T-helper 1 cell treated with Interleukin-12 subunit alpha and Interleukin-12 subunit beta and Interleukin-4 antibody, amounts not matched to agents 30 μg/mL and 1 μg/mL, for 36 hours (primary cell): ENCODE results near the gene RTEL1.

Experiments
- H3K27ac Mint-ChIP-seq: one replicate; pipeline ENCODE4 v1.8.0; 2021; ENCODE audit warnings: mild to moderate bottlenecking, mixed read lengths
- H3K27me3 Mint-ChIP-seq: one replicate; pipeline ENCODE4 v1.8.0; 2021; ENCODE audit warnings: low read depth, mixed read lengths
- H3K36me3 Mint-ChIP-seq: one replicate; pipeline ENCODE4 v1.8.0; 2021; ENCODE audit warnings: low read depth, mixed read lengths
- H3K4me1 Mint-ChIP-seq: one replicate; pipeline ENCODE4 v1.8.0; 2021; ENCODE audit warnings: low read depth, mixed read lengths
- H3K4me3 Mint-ChIP-seq: one replicate; pipeline ENCODE4 v1.8.0; 2021; ENCODE audit warnings: mild to moderate bottlenecking, moderate library complexity, mixed read lengths
- H3K9me3 Mint-ChIP-seq: one replicate; pipeline ENCODE4 v1.8.0; 2021; ENCODE audit warnings: mixed read lengths

Gene RTEL1

GRCh38 chr20:63690898-63691710 is 33.0 kb downstream of the RTEL1 start:
- Mint-ChIP-seq H3K9me3 (no peaks in the 10 kb centered on the region), H3K36me3 (peaks cover 5% of the 10 kb centered on the region), H3K4me3 (no peak overlapping the region), H3K27me3 (no peaks in the 10 kb centered on the region), H3K27ac (peak overlapping the region; percentile 45), H3K4me1 (peaks cover 4% of the 10 kb centered on the region)

GRCh38 chr20:63691711-63692435 is 33.8 kb downstream of the RTEL1 start:
- no peak overlapping the region for H3K4me3 Mint-ChIP-seq
- H3K36me3 Mint-ChIP-seq, result peaks cover 5% of the 10 kb centered on the region
- H3K27me3 Mint-ChIP-seq, result no peaks in the 10 kb centered on the region
- peak overlapping the region; percentile 45 for H3K27ac Mint-ChIP-seq
- no peaks in the 10 kb centered on the region for H3K9me3 Mint-ChIP-seq
- H3K4me1 Mint-ChIP-seq, result peaks cover 2% of the 10 kb centered on the region

- Mint-ChIP-seq H3K9me3 (no peaks in the 10 kb centered on the region), H3K36me3 (peaks cover 5% of the 10 kb centered on the region), H3K27me3 (no peaks in the 10 kb centered on the region), H3K27ac (peak overlapping the region; percentile 68), H3K4me1 (no peaks in the 10 kb centered on the region), H3K4me3 (no peak overlapping the region)
Observed at GRCh38 chr20:63692436-63693082, 34.4 kb downstream of the RTEL1 start.

- Mint-ChIP-seq H3K4me1 (no peaks in the 10 kb centered on the region), H3K27ac (no peak overlapping the region), H3K9me3 (no peaks in the 10 kb centered on the region), H3K36me3 (peaks cover 5% of the 10 kb centered on the region), H3K27me3 (no peaks in the 10 kb centered on the region), H3K4me3 (no peak overlapping the region)
Observed at GRCh38 chr20:63693083-63693732, 35.1 kb downstream of the RTEL1 start.

GRCh38 chr20:63693733-63694583 is 35.8 kb downstream of the RTEL1 start:
- Mint-ChIP-seq H3K4me3 (peak overlapping the region; percentile 14), H3K36me3 (peaks cover 5% of the 10 kb centered on the region), H3K27ac (peak overlapping the region; percentile 68)

GRCh38 chr20:63694584-63695423 is 36.7 kb downstream of the RTEL1 start:
- H3K9me3 Mint-ChIP-seq, result no peaks in the 10 kb centered on the region
- no peak overlapping the region for H3K4me3 Mint-ChIP-seq
- no peaks in the 10 kb centered on the region for H3K4me1 Mint-ChIP-seq
- peaks cover 5% of the 10 kb centered on the region for H3K36me3 Mint-ChIP-seq
- no peak overlapping the region for H3K27ac Mint-ChIP-seq
- H3K27me3 Mint-ChIP-seq, result no peaks in the 10 kb centered on the region

More at GRCh38 chr20:63693733-63694583, 35.8 kb downstream of the RTEL1 start:
- H3K4me1 Mint-ChIP-seq, result no peaks in the 10 kb centered on the region
- no peaks in the 10 kb centered on the region for H3K27me3 Mint-ChIP-seq
- no peaks in the 10 kb centered on the region for H3K9me3 Mint-ChIP-seq

GRCh38 chr20:63695424-63696305 is 37.6 kb downstream of the RTEL1 start:
- no peak overlapping the region for H3K4me3 Mint-ChIP-seq
- H3K27ac Mint-ChIP-seq, result no peak overlapping the region
- H3K27me3 Mint-ChIP-seq, result no peaks in the 10 kb centered on the region
- H3K4me1 Mint-ChIP-seq, result no peaks in the 10 kb centered on the region
- no peaks in the 10 kb centered on the region for H3K9me3 Mint-ChIP-seq
- H3K36me3 Mint-ChIP-seq, result peaks cover 5% of the 10 kb centered on the region

- Mint-ChIP-seq H3K9me3 (no peaks in the 10 kb centered on the region), H3K27me3 (no peaks in the 10 kb centered on the region), H3K4me1 (no peaks in the 10 kb centered on the region), H3K27ac (no peak overlapping the region), H3K36me3 (peaks cover 5% of the 10 kb centered on the region), H3K4me3 (no peak overlapping the region)
Observed at GRCh38 chr20:63696306-63696627, 38.2 kb downstream of the RTEL1 start.

GRCh38 chr20:63696628-63697356 is 38.7 kb downstream of the RTEL1 start, which contains the start of gene TNFRSF6B:
Gene TNFRSF6B (plus strand): TSS chr20:63696652. CDS start chr20:63696768, 116 bp downstream.
- H3K4me1 Mint-ChIP-seq, result no peaks in the 10 kb centered on the region
- H3K27me3 Mint-ChIP-seq, result no peaks in the 10 kb centered on the region
- no peaks in the 10 kb centered on the region for H3K9me3 Mint-ChIP-seq
- peaks cover 5% of the 10 kb centered on the region for H3K36me3 Mint-ChIP-seq
- no peak within 1 kb of the TSS for H3K27ac Mint-ChIP-seq
- no peak within 1 kb of the TSS for H3K4me3 Mint-ChIP-seq

GRCh38 chr20:63697357-63697867 is 39.3 kb downstream of the RTEL1 start:
- H3K36me3 Mint-ChIP-seq, result peaks cover 5% of the 10 kb centered on the region
- H3K9me3 Mint-ChIP-seq, result no peaks in the 10 kb centered on the region
- no peaks in the 10 kb centered on the region for H3K4me1 Mint-ChIP-seq
- H3K27me3 Mint-ChIP-seq, result no peaks in the 10 kb centered on the region
- no peak overlapping the region for H3K27ac Mint-ChIP-seq
- H3K4me3 Mint-ChIP-seq, result no peak overlapping the region

GRCh38 chr20:63697868-63698545 is 39.9 kb downstream of the RTEL1 start:
- H3K4me3 Mint-ChIP-seq, result no peak overlapping the region
- peaks cover 3% of the 10 kb centered on the region for H3K36me3 Mint-ChIP-seq
- H3K4me1 Mint-ChIP-seq, result no peaks in the 10 kb centered on the region
- no peaks in the 10 kb centered on the region for H3K27me3 Mint-ChIP-seq
- H3K9me3 Mint-ChIP-seq, result no peaks in the 10 kb centered on the region
- no peak overlapping the region for H3K27ac Mint-ChIP-seq
